Neuronal stem cell (in vitro differentiated cells): ENCODE data around the gene SULF2.

ENCODE experiments used
- DNase-seq: peaks from one replicate; pipeline ENCODE4 v3.0.0-alpha.2; 2013; ENCODE audit warnings: low spot score
- H2AFZ ChIP-seq: one replicate; pipeline ENCODE4 v1.6.1; 2013; ENCODE audit warnings: mild to moderate bottlenecking, low read length, inconsistent platforms
- H2AK5ac ChIP-seq: 2 replicates; pipeline ENCODE4 v1.6.1; 2013; ENCODE audit warnings: low read depth, mild to moderate bottlenecking, inconsistent platforms, low read length, moderate library complexity, mixed read lengths
- H2BK120ac ChIP-seq: 2 replicates; pipeline ENCODE4 v1.6.1; 2013; ENCODE audit warnings: low read depth, mild to moderate bottlenecking, inconsistent platforms, low read length, moderate library complexity, mixed read lengths
- H2BK12ac ChIP-seq: one replicate; pipeline ENCODE4 v1.6.1; 2013; ENCODE audit warnings: low read length, inconsistent platforms
- H2BK15ac ChIP-seq: 2 replicates; pipeline ENCODE4 v1.6.1; 2013; ENCODE audit warnings: mild to moderate bottlenecking, low read length, inconsistent platforms, mixed read lengths
- H2BK5ac ChIP-seq: one replicate; pipeline ENCODE4 v1.6.1; 2013; ENCODE audit warnings: inconsistent platforms, mild to moderate bottlenecking, low read length, moderate library complexity
- H3K14ac ChIP-seq: one replicate; pipeline ENCODE4 v1.6.1; 2013; ENCODE audit warnings: low read length, inconsistent platforms
- H3K18ac ChIP-seq: 2 replicates; pipeline ENCODE4 v1.6.1; 2013; ENCODE audit warnings: low read length, inconsistent platforms
- H3K23ac ChIP-seq: 2 replicates; pipeline ENCODE4 v1.6.1; 2013; ENCODE audit warnings: low read depth, mild to moderate bottlenecking, mixed read lengths, low read length, inconsistent platforms; ENCODE audit not compliant: poor library complexity
- H3K27ac ChIP-seq: replicated peaks from 3 replicates; pipeline ENCODE4 v1.5.1; 2013; ENCODE audit warnings: low read length, inconsistent platforms
- H3K27me3 ChIP-seq, 3 experiments: 2 replicates each; pipeline ENCODE4 v1.6.1; 2013; ENCODE audit warnings: low read length in 3 of 3, mild to moderate bottlenecking in 2 of 3, inconsistent platforms in 1 of 3, low read depth in 1 of 3, mixed read lengths in 1 of 3, moderate library complexity in 1 of 3; ENCODE audit not compliant: control insufficient read depth in 3 of 3, insufficient read depth in 3 of 3
- H3K36me3 ChIP-seq, 2 donors: replicated peaks in 1 of 2; 2 replicates each; pipeline ENCODE4 v1.6.1; 2013; ENCODE audit warnings: low read length in 2 of 2; ENCODE audit not compliant: control insufficient read depth in 2 of 2, insufficient read depth in 2 of 2
- H3K4ac ChIP-seq: 2 replicates; pipeline ENCODE4 v1.6.1; 2013; ENCODE audit warnings: inconsistent platforms, mild to moderate bottlenecking, low read length, moderate library complexity
- H3K4me1 ChIP-seq, 2 donors: 1 replicate in 1 of 2; 2 replicates in 1 of 2; pipeline ENCODE4 v1.6.1; 2013; ENCODE audit warnings: low read length in 2 of 2, low read depth in 1 of 2; ENCODE audit not compliant: control insufficient read depth in 2 of 2, insufficient read depth in 1 of 2
- H3K4me2 ChIP-seq: one replicate; pipeline ENCODE4 v1.6.1; 2013; ENCODE audit warnings: mild to moderate bottlenecking, low read length, inconsistent platforms; ENCODE audit not compliant: insufficient read depth, poor library complexity, severe bottlenecking
- H3K4me3 ChIP-seq, 2 donors: 2 replicates each; pipeline ENCODE4 v1.5.1; 2013; ENCODE audit warnings: low read length in 2 of 2, mild to moderate bottlenecking in 2 of 2, inconsistent platforms in 1 of 2, moderate library complexity in 1 of 2
- H3K79me1 ChIP-seq: one replicate; pipeline ENCODE4 v1.6.1; 2013; ENCODE audit warnings: low read depth, mild to moderate bottlenecking, inconsistent platforms, low read length, moderate library complexity
- H3K9ac ChIP-seq: one replicate; pipeline ENCODE4 v1.6.1; 2013; ENCODE audit warnings: mild to moderate bottlenecking, low read depth, low read length, inconsistent platforms; ENCODE audit not compliant: poor library complexity
- H3K9me3 ChIP-seq, 2 donors: replicated peaks in 1 of 2; 2 replicates each; pipeline versions ENCODE3 to v1.6.1; 2013; ENCODE audit warnings: low read length in 2 of 2, mild to moderate bottlenecking in 2 of 2, inconsistent platforms in 1 of 2, low read depth in 1 of 2, mixed read lengths in 1 of 2, moderate library complexity in 1 of 2; ENCODE audit not compliant: control insufficient read depth in 2 of 2, insufficient read depth in 1 of 2
- H4K8ac ChIP-seq: one replicate; pipeline ENCODE4 v1.6.1; 2013; ENCODE audit warnings: low read depth, mild to moderate bottlenecking, inconsistent platforms, low read length, moderate library complexity
- H4K91ac ChIP-seq: one replicate; pipeline ENCODE4 v1.6.1; 2013; ENCODE audit warnings: low read length, low read depth, mild to moderate bottlenecking, inconsistent platforms; ENCODE audit not compliant: poor library complexity
- WGBS, 2 donors: extraction: QIAGEN DNeasy Blood & Tissue Kit; methylation state at CpG; one replicate each; pipeline ENCODE4 v1.1.7; 2013; ENCODE audit warnings: missing lambda C conversion rate in 2 of 2, mixed read lengths in 1 of 2; ENCODE audit not compliant: insufficient read length in 2 of 2, insufficient replicate concordance in 1 of 2; ENCODE audit errors: extremely low coverage in 2 of 2; 5-methylcytosine and 5-hydroxymethylcytosine counted together

Gene SULF2

DNA sequence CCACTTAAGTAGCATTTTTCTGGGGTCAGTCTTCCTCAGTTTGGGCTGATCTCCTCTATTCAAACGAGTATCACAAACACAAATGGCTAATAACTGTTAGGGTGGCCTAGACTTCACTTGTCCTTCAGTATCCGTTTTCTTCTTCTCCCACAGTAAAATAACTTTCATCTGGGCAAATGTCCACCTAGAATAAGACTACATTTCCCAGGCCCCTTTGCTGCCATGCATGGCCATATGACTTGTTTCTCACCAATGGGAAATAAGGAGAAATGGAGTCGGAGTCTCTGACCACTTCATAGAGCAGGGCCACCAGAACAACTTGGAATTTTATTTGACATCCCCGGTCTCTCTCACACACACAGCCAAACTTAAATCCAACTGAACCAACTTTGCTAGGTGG, 51.4 kb downstream of the SULF2 start:
- H3K27me3 ChIP-seq: peaks cover 0 to 2% (median 0%) of the 10 kb centered on the region in 3 experiments
- no CpG with 5 or more reads among the region's 4 CpGs for WGBS, 2 donors
- peaks cover 8 to 28% of the 10 kb centered on the region in 2 donors for H3K36me3 ChIP-seq
- no peak overlapping the region for H2BK120ac ChIP-seq
- H4K91ac ChIP-seq: no peak overlapping the region
- DNase-seq: no peak
- no peak overlapping the region for H2BK5ac ChIP-seq
- H3K18ac ChIP-seq: no peak overlapping the region
- no peak overlapping the region for H2BK12ac ChIP-seq
- no peak overlapping the region for H4K8ac ChIP-seq
- no peak overlapping the region for H3K9ac ChIP-seq
- H3K4me2 ChIP-seq: no peak overlapping the region
- H3K4ac ChIP-seq: no peak overlapping the region
- no peak overlapping the region for H2AFZ ChIP-seq
- H3K27ac ChIP-seq: no peak overlapping the region
- peaks cover 0 to 4% of the 10 kb centered on the region in 2 donors for H3K9me3 ChIP-seq
- H3K14ac ChIP-seq: no peak overlapping the region
- no peaks in the 10 kb centered on the region for H3K79me1 ChIP-seq
- H2BK15ac ChIP-seq: no peak overlapping the region
- no peak overlapping the region for H3K4me3 ChIP-seq
- H3K4me1 ChIP-seq: peaks cover 0 to 1% of the 10 kb centered on the region in 2 donors
- no peak overlapping the region for H2AK5ac ChIP-seq
- no peak overlapping the region for H3K23ac ChIP-seq

DNA sequence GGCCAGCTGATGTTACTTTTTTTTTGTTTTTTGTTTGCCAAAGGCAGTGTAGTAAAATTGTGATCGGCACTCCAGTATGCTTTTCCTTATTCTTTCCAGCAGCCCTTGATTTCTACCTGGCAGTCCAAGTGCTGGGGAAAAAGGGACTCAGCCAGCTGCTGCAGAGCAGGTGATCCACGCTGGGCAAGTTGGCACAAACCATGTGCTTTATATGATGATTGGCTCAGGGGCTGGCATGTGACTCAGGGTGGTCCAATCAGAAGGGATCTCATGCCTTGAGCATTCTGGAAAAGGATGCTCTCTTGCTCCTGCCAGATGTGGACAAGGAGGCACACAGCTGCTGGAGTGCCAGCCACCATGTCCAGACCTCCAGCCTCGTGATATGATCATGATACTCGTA, 54.5 kb downstream of the SULF2 start:
- WGBS, 2 donors: no CpG with 5 or more reads among the region's 4 CpGs
- H3K27me3 ChIP-seq: peaks cover 0 to 2% (median 0%) of the 10 kb centered on the region in 3 experiments
- no peak overlapping the region for H3K9ac ChIP-seq
- H2BK15ac ChIP-seq: peak overlapping the region; percentile 23
- H3K79me1 ChIP-seq: no peaks in the 10 kb centered on the region
- no peak for DNase-seq
- H3K14ac ChIP-seq: no peak overlapping the region
- H3K27ac ChIP-seq: no peak overlapping the region
- no peak overlapping the region for H2BK5ac ChIP-seq
- peak overlapping the region; percentile 57 for H2BK120ac ChIP-seq
- no peak overlapping the region for H2AK5ac ChIP-seq
- no peak overlapping the region for H3K4me2 ChIP-seq
- peaks cover 6 to 18% of the 10 kb centered on the region in 2 donors for H3K36me3 ChIP-seq
- no peak overlapping the region for H2BK12ac ChIP-seq
- H3K18ac ChIP-seq: no peak overlapping the region
- H3K4me3 ChIP-seq: no peak overlapping the region
- no peak overlapping the region for H4K8ac ChIP-seq
- H2AFZ ChIP-seq: no peak overlapping the region
- H3K4ac ChIP-seq: no peak overlapping the region
- peaks cover 8 to 14% of the 10 kb centered on the region in 2 donors for H3K4me1 ChIP-seq
- H3K9me3 ChIP-seq: peaks cover 4% of the 10 kb centered on the region in 2 donors
- H3K23ac ChIP-seq: peak overlapping the region; percentile 29
- H4K91ac ChIP-seq: no peak overlapping the region

- Histone ChIP-seq H2BK120ac (no peak overlapping the region), H2AFZ (no peak overlapping the region), H3K27ac (no peak overlapping the region), H2AK5ac (peak overlapping the region; percentile 38), H3K4me1 (peaks cover 11 to 20% of the 10 kb centered on the region in 2 donors), H3K18ac (peak overlapping the region; percentile 13), H3K27me3 (peaks cover 0 to 2% (median 0%) of the 10 kb centered on the region in 3 experiments), H3K36me3 (peaks cover 6 to 8% of the 10 kb centered on the region in 2 donors), H2BK15ac (peak overlapping the region; percentile 19), H3K9ac (peak overlapping the region; percentile 14), H2BK5ac (peak overlapping the region; percentile 67), H3K9me3 (peaks cover 0 to 4% of the 10 kb centered on the region in 2 donors), H2BK12ac (no peak overlapping the region), H3K79me1 (no peaks in the 10 kb centered on the region), H4K8ac (no peak overlapping the region), H3K23ac (peak overlapping the region; percentile 53), H3K4ac (no peak overlapping the region), H3K14ac (no peak overlapping the region), H3K4me3 (no peak overlapping the region), H3K4me2 (no peak overlapping the region), H4K91ac (no peak overlapping the region)
- no peak for DNase-seq
- WGBS, 2 donors: no CpG with 5 or more reads among the region's 10 CpGs
These were observed 55.8 kb downstream of the SULF2 start for GRCh38 chr20:47729472-47729871.

DNA sequence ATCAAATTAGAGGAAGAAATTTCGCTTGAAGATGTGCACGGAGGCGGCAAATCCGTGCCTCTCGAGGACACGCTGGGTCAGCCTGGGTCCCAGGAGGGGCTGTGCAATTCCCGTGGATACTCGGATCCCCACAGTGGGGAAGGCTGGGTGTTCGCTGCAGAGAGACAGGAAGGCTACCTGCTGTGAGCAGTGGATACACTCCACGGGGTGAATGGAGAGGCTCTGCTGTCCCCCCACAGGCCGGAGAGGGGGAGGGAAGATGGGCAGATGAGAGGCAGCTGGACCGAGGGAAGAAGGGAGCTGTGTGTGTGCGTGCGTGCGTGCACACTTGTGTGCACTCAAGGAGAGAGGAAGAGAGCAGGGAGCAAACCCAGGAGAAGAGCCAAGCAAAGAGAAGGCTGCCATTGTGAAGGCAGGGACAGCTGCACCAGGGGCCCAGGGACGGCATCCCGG, 57.3 kb downstream of the SULF2 start:
- Histone ChIP-seq H3K36me3 (peaks cover 7 to 8% of the 10 kb centered on the region in 2 donors), H3K4ac (no peak overlapping the region), H2AFZ (peak overlapping the region; percentile 63), H3K9ac (no peak overlapping the region), H2AK5ac (no peak overlapping the region), H3K4me1 (peaks cover 16 to 22% of the 10 kb centered on the region in 2 donors), H3K79me1 (no peaks in the 10 kb centered on the region), H2BK120ac (no peak overlapping the region), H2BK15ac (no peak overlapping the region), H3K27me3 (peaks cover 0 to 2% (median 0%) of the 10 kb centered on the region in 3 experiments), H4K91ac (no peak overlapping the region), H2BK12ac (no peak overlapping the region), H3K23ac (no peak overlapping the region), H2BK5ac (peak overlapping the region; percentile 20), H3K4me2 (no peak overlapping the region), H4K8ac (no peak overlapping the region), H3K14ac (no peak overlapping the region), H3K27ac (no peak overlapping the region), H3K4me3 (no peak overlapping the region), H3K9me3 (peaks cover 0 to 9% of the 10 kb centered on the region in 2 donors), H3K18ac (peak overlapping the region; percentile 53)
- no CpG with 5 or more reads among the region's 17 CpGs for WGBS, 2 donors
- no peak for DNase-seq
